Peyer's patch (tissue), 4 donors: ENCODE data around the gene PCDHGB1. TPM values are rescaled to one million over a fixed set of nuclear protein-coding genes. Genes with fewer than 3 reads are reported as not detected.
"Not testable (repeated sequence)": the region's sequence is repeated elsewhere in the genome, so short reads cannot be mapped to it uniquely, and the experiment has no call there.

ENCODE experiments used
- DNase-seq, 3 donors: peaks; one replicate each; pipeline ENCODE4 v3.0.0-alpha.2; 2017 to 2019
- H3K27ac ChIP-seq, 4 donors: fragments of 200-600 bp; sonication (generic); one replicate each; pipeline ENCODE4 v1.5.1; 2016 to 2019
- H3K27me3 ChIP-seq, 2 donors: fragments of 200-600 bp; sonication (generic); one replicate each; pipeline ENCODE4 v1.5.1; 2019
- H3K36me3 ChIP-seq, 3 donors: fragments of 200-600 bp; sonication (generic); one replicate each; pipeline ENCODE4 v1.5.1; 2016 to 2019
- H3K4me1 ChIP-seq, 4 donors: fragments of 200-600 bp; sonication (generic); one replicate each; pipeline ENCODE4 v1.5.1; 2016 to 2019
- H3K4me3 ChIP-seq, 4 donors: fragments of 200-600 bp; sonication (generic); 1 replicate in 3 of 4; 2 replicates in 1 of 4; pipeline ENCODE4 v1.5.1; 2016 to 2019; ENCODE audit warnings: mild to moderate bottlenecking in 1 of 4
- H3K9me3 ChIP-seq, 4 donors: fragments of 200-600 bp; sonication (generic); one replicate each; pipeline ENCODE4 v1.5.1; 2016 to 2019; ENCODE audit warnings: mild to moderate bottlenecking in 1 of 4
- POLR2A ChIP-seq, 2 donors: fragments of 450-650 bp; IDR thresholded peaks; one replicate each; pipeline ENCODE4 v1.5.1; 2017; ENCODE audit warnings: antibody characterized with exemption in 2 of 2, mild to moderate bottlenecking in 2 of 2, moderate library complexity in 2 of 2
- total RNA-seq, 4 donors: library from RNA; depleted of rRNA; stranded (reverse); fragments of >200 nt; gene quantifications; one replicate each; pipeline ENCODE4 v1.1.0, GENCODE V29; 2016
- TF ChIP-seq, protein P1 (sequence below), 6 experiments: fragments of 450-650 bp in 4 of 6; fragments of 200-600 bp in 2 of 6; sonication (generic) in 1 of 6; IDR thresholded peaks; one replicate each; pipeline ENCODE4 v1.5.1; 2017 to 2019; ENCODE audit warnings: antibody characterized with exemption in 6 of 6, mild to moderate bottlenecking in 3 of 6, moderate library complexity in 1 of 6

The PCDHGB1 gene
- total RNA-seq, 4 donors from 2014 or later, result 0.27 to 0.53 (median 0.47) TPM; not detected in 1

DNA sequence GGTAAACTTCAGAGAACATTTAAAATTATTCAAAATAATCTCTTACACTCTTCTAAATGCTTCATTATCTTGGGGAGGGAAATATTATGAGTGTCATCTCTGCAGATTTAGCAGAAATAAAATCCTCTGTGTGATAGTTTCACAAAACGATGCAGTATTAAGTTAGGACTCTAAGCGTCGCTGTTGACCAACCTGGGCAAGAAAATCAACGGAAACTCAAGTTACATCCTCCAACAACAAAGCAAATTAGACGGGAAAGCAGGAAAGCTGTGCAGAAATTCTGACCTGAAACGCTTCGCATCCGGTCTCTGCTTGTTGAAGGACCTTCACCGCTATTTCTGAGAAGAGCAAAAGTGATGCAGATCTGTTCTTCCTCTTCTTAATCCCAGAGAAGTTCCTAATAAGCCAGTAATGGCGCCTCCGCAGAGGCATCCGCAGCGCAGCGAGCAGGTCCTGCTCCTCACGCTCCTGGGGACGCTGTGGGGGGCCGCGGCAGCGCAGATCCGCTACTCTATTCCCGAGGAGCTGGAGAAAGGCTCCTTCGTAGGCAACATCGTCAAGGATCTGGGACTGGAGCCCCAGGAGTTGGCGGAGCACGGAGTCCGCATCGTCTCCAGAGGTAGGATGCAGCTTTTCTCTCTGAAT is 23.9 kb downstream of the PCDHGB1 start, which contains the start of gene PCDHGA6:
PCDHGA6 (plus strand) TSS at position 219 of the 645 bp plus-strand sequence; CDS start at position 412, 193 bp downstream.
- H3K4me1 ChIP-seq, result no peaks in the 10 kb centered on the region
- TF ChIP-seq POLR2A (IDR thresholded peaks at IDR 0.05), result no peak
- TF ChIP-seq, protein P1, sequence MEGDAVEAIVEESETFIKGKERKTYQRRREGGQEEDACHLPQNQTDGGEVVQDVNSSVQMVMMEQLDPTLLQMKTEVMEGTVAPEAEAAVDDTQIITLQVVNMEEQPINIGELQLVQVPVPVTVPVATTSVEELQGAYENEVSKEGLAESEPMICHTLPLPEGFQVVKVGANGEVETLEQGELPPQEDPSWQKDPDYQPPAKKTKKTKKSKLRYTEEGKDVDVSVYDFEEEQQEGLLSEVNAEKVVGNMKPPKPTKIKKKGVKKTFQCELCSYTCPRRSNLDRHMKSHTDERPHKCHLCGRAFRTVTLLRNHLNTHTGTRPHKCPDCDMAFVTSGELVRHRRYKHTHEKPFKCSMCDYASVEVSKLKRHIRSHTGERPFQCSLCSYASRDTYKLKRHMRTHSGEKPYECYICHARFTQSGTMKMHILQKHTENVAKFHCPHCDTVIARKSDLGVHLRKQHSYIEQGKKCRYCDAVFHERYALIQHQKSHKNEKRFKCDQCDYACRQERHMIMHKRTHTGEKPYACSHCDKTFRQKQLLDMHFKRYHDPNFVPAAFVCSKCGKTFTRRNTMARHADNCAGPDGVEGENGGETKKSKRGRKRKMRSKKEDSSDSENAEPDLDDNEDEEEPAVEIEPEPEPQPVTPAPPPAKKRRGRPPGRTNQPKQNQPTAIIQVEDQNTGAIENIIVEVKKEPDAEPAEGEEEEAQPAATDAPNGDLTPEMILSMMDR (IDR thresholded peaks at IDR 0.05), result peak in 2 of 6 experiments; percentile 5 to 20
- DNase-seq, result no peak
- H3K4me3 ChIP-seq, result no peak within 1 kb of the TSS
- no peak within 1 kb of the TSS for H3K27ac ChIP-seq
- H3K9me3 ChIP-seq, result peaks cover 0 to 70% (median 16%) of the 10 kb centered on the region in 4 donors
- no peaks in the 10 kb centered on the region for H3K27me3 ChIP-seq
- H3K36me3 ChIP-seq, result no peaks in the 10 kb centered on the region

DNA sequence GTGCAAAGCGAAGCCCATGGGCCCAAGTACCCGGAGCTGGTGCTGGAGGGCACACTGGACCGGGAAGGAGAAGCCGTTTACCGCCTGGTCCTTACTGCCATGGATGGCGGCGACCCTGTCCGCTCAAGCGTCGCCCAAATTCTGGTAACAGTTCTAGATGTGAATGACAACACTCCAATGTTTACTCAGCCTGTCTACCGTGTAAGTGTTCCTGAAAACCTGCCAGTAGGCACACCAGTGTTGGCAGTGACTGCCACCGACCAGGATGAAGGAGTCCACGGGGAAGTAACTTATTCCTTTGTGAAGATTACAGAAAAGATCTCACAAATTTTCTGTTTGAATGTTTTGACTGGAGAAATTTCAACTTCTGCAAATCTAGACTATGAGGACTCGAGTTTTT is 24.7 kb downstream of the PCDHGB1 start:
- peaks cover 0 to 68% (median 16%) of the 10 kb centered on the region in 4 donors for H3K9me3 ChIP-seq
- TF ChIP-seq, protein P1 (IDR thresholded peaks at IDR 0.05), result no peak
- no peak for TF ChIP-seq POLR2A (IDR thresholded peaks at IDR 0.05)
- H3K4me3 ChIP-seq, result no peak overlapping the region

DNA sequence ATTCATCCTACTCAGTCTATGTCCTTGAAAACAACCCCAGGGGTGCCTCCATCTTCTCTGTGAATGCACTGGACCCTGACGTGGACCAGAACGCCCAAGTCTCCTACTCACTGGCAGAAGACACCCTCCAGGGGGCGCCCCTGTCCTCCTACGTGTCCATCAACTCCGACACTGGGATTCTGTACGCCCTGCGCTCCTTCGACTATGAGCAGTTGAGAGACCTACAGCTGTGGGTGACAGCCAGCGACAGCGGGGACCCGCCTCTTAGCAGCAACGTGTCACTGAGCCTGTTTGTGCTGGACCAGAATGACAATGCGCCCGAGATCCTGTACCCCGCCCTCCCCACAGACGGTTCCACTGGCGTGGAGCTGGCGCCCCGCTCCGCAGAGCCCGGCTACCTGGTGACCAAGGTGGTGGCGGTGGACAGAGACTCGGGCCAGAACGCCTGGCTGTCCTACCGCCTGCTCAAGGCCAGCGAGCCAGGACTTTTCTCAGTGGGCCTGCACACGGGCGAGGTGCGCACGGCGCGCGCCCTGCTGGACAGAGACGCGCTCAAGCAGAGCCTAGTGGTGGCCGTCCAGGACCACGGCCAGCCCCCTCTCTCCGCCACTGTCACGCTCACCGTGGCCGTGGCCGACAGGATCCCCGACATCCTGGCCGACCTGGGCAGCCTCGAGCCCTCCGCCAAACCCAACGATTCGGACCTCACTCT is 25.7 kb downstream of the PCDHGB1 start:
- not testable (repeated sequence) for H3K4me3 ChIP-seq, DNase-seq, H3K27ac ChIP-seq, H3K27me3 ChIP-seq, H3K36me3 ChIP-seq, H3K4me1 ChIP-seq
- peaks cover 0 to 65% (median 16%) of the 10 kb centered on the region in 4 donors for H3K9me3 ChIP-seq

More for the DNA sequence above, 24.7 kb downstream of the PCDHGB1 start:
- no peak for DNase-seq
- Histone ChIP-seq H3K4me1 (no peaks in the 10 kb centered on the region), H3K36me3 (no peaks in the 10 kb centered on the region), H3K27ac (no peak overlapping the region), H3K27me3 (no peaks in the 10 kb centered on the region)

DNA sequence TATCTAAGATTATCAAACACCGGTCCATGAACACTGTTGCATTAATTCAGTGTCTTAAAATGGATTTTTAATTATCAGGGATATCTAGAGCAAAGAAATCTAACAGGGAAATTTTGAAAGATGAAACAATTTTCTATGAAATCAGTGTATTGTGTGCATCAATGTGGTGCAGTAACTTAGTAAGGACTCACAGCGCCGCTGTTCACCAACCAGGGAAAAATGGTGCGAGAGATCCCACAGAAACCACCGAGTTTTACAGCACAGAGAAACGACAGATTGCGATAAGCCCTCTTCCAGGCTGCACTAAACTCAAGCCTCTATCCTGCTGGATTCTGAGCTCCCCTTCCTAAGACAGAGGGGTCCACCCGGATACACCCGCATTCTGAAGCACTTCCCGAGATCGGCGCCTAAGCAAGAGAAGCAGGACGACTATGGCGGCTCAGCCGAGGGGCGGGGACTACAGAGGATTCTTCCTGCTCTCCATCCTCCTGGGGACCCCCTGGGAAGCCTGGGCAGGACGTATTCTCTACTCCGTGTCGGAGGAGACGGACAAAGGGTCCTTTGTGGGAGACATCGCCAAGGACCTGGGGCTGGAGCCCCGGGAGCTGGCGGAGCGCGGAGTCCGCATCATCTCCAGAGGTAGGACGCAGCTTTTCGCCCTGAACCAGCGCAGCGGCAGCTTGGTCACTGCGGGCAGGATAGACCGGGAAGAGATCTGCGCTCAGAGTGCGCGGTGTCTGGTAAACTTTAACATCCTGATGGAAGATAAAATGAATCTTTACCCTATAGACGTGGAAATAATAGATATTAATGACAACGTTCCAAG is 32.8 kb downstream of the PCDHGB1 start, which contains the start of gene PCDHGA7:
PCDHGA7 (plus strand) TSS at position 274 of the 826 bp plus-strand sequence; CDS start at position 432, 158 bp downstream.
- peaks cover 0 to 54% (median 4%) of the 10 kb centered on the region in 4 donors for H3K9me3 ChIP-seq
- no peak within 1 kb of the TSS for H3K27ac ChIP-seq
- no peaks in the 10 kb centered on the region for H3K36me3 ChIP-seq
- no peaks in the 10 kb centered on the region for H3K27me3 ChIP-seq
- H3K4me1 ChIP-seq, result no peaks in the 10 kb centered on the region
- DNase-seq, result no peak
- TF ChIP-seq, protein P1 (IDR thresholded peaks at IDR 0.05), result no peak
- TF ChIP-seq POLR2A (IDR thresholded peaks at IDR 0.05), result no peak
- peak within 1 kb of the TSS in 2 of 4 donors; percentile 24 to 25 for H3K4me3 ChIP-seq

DNA sequence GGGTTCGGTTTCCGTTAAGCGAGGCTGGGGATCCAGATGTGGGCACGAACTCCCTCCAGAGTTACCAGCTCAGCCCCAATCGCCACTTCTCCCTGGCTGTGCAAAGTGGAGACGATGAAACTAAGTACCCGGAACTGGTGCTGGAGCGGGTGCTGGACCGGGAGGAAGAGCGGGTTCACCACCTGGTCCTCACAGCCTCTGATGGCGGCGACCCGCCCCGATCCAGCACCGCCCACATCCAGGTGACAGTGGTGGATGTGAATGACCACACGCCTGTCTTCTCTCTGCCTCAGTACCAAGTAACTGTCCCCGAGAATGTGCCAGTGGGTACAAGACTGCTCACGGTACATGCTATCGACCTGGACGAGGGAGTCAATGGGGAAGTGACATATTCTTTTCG is 33.4 kb downstream of the PCDHGB1 start:
- H3K4me3 ChIP-seq, result no peak overlapping the region
- no peak for DNase-seq
- H3K36me3 ChIP-seq, result no peaks in the 10 kb centered on the region
- H3K4me1 ChIP-seq, result no peaks in the 10 kb centered on the region
- H3K27me3 ChIP-seq, result no peaks in the 10 kb centered on the region
- peaks cover 0 to 50% (median 4%) of the 10 kb centered on the region in 4 donors for H3K9me3 ChIP-seq
- TF ChIP-seq, protein P1 (IDR thresholded peaks at IDR 0.05), result no peak
- no peak for TF ChIP-seq POLR2A (IDR thresholded peaks at IDR 0.05)
- H3K27ac ChIP-seq, result no peak overlapping the region
